Measurements from ENCODE around the gene PRKCSH.
"Not testable (repeated sequence)": the region's sequence is repeated elsewhere in the genome, so short reads cannot be mapped to it uniquely, and the experiment has no call there.

PRKCSH gene

GRCh38 chr19:11475343-11475742 is 39.9 kb downstream of the PRKCSH start:
- not testable (repeated sequence) for H3K27ac ChIP-seq (ENCODE audit: low read depth, low read length); H3K27me3 ChIP-seq (ENCODE audit: control insufficient read depth in 5 of 5, insufficient read depth in 4 of 5, low read length in 5 of 5)

DNA sequence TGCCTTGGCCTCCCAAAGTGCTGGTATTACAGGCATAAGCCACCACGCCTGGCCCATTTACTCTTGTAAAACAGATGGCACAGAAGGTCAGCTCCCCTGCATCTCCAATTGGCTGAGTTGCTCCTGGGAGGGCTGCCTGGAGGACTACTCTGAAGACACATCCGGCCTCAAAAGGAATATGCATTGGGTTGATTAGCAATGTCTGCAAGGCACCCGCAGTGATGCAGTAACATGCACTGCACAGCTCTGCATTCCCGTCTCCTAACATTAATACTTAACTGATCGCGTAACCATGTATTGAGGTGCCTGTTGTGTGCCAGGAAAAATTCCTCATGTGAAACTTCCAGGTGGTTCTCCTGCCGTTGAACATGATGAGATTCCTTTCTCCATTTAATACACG is 40.4 kb downstream of the PRKCSH start:
- no peaks in the 10 kb centered on the region for H3K36me3 ChIP-seq (ENCODE audit: control insufficient read depth in 5 of 5, insufficient read depth in 5 of 5, low read length in 5 of 5)
- peaks cover 0 to 8% (median 6%) of the 10 kb centered on the region in 5 donors for H3K27me3 ChIP-seq (ENCODE audit: control insufficient read depth in 5 of 5, insufficient read depth in 4 of 5, low read length in 5 of 5)

More at GRCh38 chr19:11475343-11475742, 39.9 kb downstream of the PRKCSH start:
- H3K9ac ChIP-seq (ENCODE audit: low read length in 5 of 5); H3K4me3 ChIP-seq (ENCODE audit: low read depth in 1 of 5, low read length in 5 of 5); H3K9me3 ChIP-seq (ENCODE audit: control insufficient read depth in 5 of 5, low read length in 5 of 5); H3K36me3 ChIP-seq (ENCODE audit: control insufficient read depth in 5 of 5, insufficient read depth in 5 of 5, low read length in 5 of 5); H3K4me1 ChIP-seq (ENCODE audit: control insufficient read depth in 5 of 5, insufficient read depth in 5 of 5, low read length in 5 of 5): not testable (repeated sequence)

DNA sequence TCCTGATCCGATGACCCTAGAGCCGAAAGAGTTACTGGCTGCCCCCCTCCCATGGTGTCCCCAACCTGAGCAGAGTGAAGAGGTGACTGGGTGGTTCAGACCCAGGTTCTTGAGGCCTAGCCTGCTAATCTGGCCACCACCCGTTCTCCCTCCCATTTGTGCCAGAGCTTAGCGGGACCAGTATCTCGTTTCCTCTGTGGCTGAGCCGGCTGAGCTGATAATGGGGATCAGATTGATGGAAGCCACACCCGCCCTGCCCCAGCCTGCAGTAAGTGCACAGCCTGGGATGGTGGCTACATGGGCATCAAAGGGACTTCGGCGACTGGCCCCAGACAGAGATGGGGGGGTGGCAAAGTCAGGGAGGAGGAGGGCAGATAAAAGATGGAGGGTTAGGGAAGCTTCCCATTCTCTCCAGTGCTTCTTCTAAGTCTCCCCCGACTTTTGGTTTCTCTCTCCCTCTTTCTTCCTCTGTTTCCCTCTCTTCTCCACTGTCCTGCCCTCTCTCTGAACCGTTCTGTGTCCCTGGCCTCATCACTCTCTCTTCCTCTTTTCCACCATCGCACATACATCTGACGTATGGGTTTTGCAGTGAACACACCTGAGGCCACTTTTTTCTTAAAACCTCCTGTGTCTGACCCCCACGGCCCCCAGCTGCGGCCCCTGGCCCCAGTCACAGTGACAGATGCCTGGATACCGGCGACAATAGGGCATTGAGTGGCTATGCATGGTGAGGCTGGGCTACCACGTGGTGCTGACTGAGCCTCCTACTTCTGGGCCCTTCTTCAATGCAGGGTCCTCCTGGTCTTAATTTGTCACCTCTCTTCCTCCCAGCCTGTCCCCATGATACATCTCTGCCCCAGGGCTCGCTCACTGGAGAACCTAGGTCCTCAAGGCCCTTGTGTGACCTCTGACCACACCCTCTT is 43.0 kb downstream of the PRKCSH start:
- Histone ChIP-seq H3K4me3 (ENCODE audit: low read depth in 1 of 5, low read length in 5 of 5) (no peak overlapping the region), H3K27ac (ENCODE audit: low read depth, low read length) (no peak overlapping the region), H3K4me1 (ENCODE audit: control insufficient read depth in 5 of 5, insufficient read depth in 5 of 5, low read length in 5 of 5) (peaks cover 0 to 27% (median 20%) of the 10 kb centered on the region in 5 donors), H3K9ac (ENCODE audit: low read length in 5 of 5) (no peak overlapping the region), H3K36me3 (ENCODE audit: control insufficient read depth in 5 of 5, insufficient read depth in 5 of 5, low read length in 5 of 5) (no peaks in the 10 kb centered on the region), H3K27me3 (ENCODE audit: control insufficient read depth in 5 of 5, insufficient read depth in 4 of 5, low read length in 5 of 5) (peaks cover 14 to 28% (median 26%) of the 10 kb centered on the region in 5 donors), H3K9me3 (ENCODE audit: control insufficient read depth in 5 of 5, low read length in 5 of 5) (no peaks in the 10 kb centered on the region)

More for the DNA sequence above, 40.4 kb downstream of the PRKCSH start:
- Histone ChIP-seq H3K4me1 (ENCODE audit: control insufficient read depth in 5 of 5, insufficient read depth in 5 of 5, low read length in 5 of 5) (peaks cover 0 to 8% (median 4%) of the 10 kb centered on the region in 5 donors), H3K4me3 (ENCODE audit: low read depth in 1 of 5, low read length in 5 of 5) (no peak overlapping the region), H3K27ac (ENCODE audit: low read depth, low read length) (no peak overlapping the region), H3K9ac (ENCODE audit: low read length in 5 of 5) (no peak overlapping the region), H3K9me3 (ENCODE audit: control insufficient read depth in 5 of 5, low read length in 5 of 5) (no peaks in the 10 kb centered on the region)

- Histone ChIP-seq H3K4me3 (ENCODE audit: low read depth in 1 of 5, low read length in 5 of 5) (no peak overlapping the region), H3K9ac (ENCODE audit: low read length in 5 of 5) (no peak overlapping the region), H3K27ac (ENCODE audit: low read depth, low read length) (no peak overlapping the region), H3K36me3 (ENCODE audit: control insufficient read depth in 5 of 5, insufficient read depth in 5 of 5, low read length in 5 of 5) (peaks cover 0 to 5% (median 0%) of the 10 kb centered on the region in 5 donors), H3K4me1 (ENCODE audit: control insufficient read depth in 5 of 5, insufficient read depth in 5 of 5, low read length in 5 of 5) (peaks cover 0 to 27% (median 20%) of the 10 kb centered on the region in 5 donors), H3K27me3 (ENCODE audit: control insufficient read depth in 5 of 5, insufficient read depth in 4 of 5, low read length in 5 of 5) (peaks cover 14 to 33% (median 26%) of the 10 kb centered on the region in 5 donors), H3K9me3 (ENCODE audit: control insufficient read depth in 5 of 5, low read length in 5 of 5) (no peaks in the 10 kb centered on the region)
Measured at GRCh38 chr19:11479090-11479897, 43.9 kb downstream of the PRKCSH start.

DNA sequence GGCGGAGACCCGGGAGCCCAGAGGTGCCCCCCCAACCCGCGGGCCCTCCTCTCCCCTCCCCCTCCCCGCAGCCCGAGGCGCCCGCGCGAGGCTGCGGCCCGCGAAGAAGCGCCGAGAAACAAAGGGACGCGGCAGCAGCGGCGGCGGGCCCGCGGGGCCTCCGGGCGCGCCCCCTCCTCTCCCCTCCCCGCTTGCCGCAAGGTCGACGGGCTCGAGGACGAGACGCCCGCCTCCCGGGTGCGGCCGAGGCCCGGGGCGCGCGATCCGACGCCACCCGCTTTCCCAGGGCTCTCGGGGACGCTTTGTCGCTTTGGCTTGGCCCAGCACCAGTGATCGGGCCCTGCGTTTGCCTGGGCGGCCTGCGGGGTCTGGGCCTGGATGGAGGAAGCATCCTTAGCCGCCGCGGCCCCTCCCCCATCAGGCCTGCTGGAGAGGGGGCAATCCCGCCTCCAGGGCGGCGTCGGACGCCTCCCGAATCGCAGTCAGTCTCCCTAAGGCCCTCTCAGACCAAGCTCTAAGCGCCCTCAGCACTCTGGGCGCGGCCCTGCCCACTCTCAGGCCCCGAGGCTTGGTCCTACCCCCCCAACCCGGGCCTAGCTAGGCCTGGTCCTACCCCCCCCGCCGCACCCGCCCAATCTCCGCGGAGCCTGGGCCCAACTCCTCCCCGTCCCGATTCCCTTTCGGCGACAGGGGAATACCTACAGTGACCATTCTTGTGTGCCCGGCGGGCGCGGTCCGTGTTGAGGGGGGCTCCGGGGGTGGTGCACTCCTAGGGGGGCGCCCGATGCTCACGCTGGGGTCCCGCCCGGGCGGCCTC is 44.7 kb downstream of the PRKCSH start:
- Histone ChIP-seq H3K36me3 (ENCODE audit: control insufficient read depth in 5 of 5, insufficient read depth in 5 of 5, low read length in 5 of 5) (peaks cover 0 to 5% (median 0%) of the 10 kb centered on the region in 5 donors), H3K27ac (ENCODE audit: low read depth, low read length) (no peak overlapping the region), H3K27me3 (ENCODE audit: control insufficient read depth in 5 of 5, insufficient read depth in 4 of 5, low read length in 5 of 5) (peaks cover 14 to 33% (median 26%) of the 10 kb centered on the region in 5 donors), H3K9ac (ENCODE audit: low read length in 5 of 5) (no peak overlapping the region), H3K4me1 (ENCODE audit: control insufficient read depth in 5 of 5, insufficient read depth in 5 of 5, low read length in 5 of 5) (peaks cover 0 to 27% (median 20%) of the 10 kb centered on the region in 5 donors), H3K4me3 (ENCODE audit: low read depth in 1 of 5, low read length in 5 of 5) (no peak overlapping the region), H3K9me3 (ENCODE audit: control insufficient read depth in 5 of 5, low read length in 5 of 5) (no peaks in the 10 kb centered on the region)

DNA sequence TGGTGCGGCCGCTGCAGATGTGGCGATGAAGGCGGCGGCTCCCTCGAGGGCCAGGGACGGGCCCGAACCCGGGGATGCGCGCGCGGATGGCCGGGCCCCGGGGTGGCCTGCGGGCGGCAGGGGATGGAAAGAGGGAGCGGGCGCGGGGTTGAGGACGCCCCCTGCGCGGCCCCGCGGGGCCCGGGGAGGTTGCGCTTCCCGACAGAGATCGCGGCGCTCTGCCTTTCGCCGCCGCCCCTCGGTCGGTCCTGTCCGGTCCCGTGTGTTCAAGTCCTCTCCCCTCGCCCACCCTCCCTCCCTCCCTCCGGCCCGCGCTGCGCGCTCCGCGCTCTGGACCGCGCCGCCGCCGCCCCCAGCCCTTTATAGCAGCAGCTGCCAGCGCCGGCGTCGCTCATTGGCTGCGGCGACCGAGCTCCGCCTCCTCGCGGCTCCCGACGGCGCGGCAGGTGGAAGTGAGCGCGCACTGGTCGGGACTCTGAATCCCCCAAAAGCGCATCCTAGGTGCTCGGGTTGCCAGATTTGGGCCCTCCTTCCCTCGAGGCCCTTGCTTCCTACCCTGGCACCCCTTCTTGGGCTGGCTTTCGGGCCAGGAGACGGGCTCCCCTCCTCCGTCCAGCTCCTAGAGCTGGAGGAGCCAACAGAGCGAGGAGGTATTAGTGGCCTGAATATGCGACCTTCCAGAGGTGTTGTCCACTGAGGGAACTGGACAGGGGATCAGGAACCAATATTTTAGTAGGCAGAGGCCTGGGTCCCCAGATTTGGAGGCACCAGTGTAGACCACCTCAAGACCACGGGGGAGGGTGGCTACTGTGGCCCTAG is 45.5 kb downstream of the PRKCSH start, which contains the start of gene ELAVL3:
TSS of gene ELAVL3 (minus strand) at position 332 of the 819 bp plus-strand sequence. CDS start 438 bp downstream, outside the sequence.
- Histone ChIP-seq H3K4me1 (ENCODE audit: control insufficient read depth in 5 of 5, insufficient read depth in 5 of 5, low read length in 5 of 5) (peaks cover 0 to 27% (median 20%) of the 10 kb centered on the region in 5 donors), H3K9me3 (ENCODE audit: control insufficient read depth in 5 of 5, low read length in 5 of 5) (no peaks in the 10 kb centered on the region), H3K27ac (ENCODE audit: low read depth, low read length) (no peak within 1 kb of the TSS), H3K9ac (ENCODE audit: low read length in 5 of 5) (no peak within 1 kb of the TSS), H3K27me3 (ENCODE audit: control insufficient read depth in 5 of 5, insufficient read depth in 4 of 5, low read length in 5 of 5) (peaks cover 14 to 33% (median 26%) of the 10 kb centered on the region in 5 donors), H3K36me3 (ENCODE audit: control insufficient read depth in 5 of 5, insufficient read depth in 5 of 5, low read length in 5 of 5) (peaks cover 0 to 5% (median 0%) of the 10 kb centered on the region in 5 donors), H3K4me3 (ENCODE audit: low read depth in 1 of 5, low read length in 5 of 5) (peak within 1 kb of the TSS in 1 of 5 donors; percentile 44)

- Histone ChIP-seq H3K36me3 (ENCODE audit: control insufficient read depth in 5 of 5, insufficient read depth in 5 of 5, low read length in 5 of 5) (peaks cover 0 to 12% (median 0%) of the 10 kb centered on the region in 5 donors), H3K27me3 (ENCODE audit: control insufficient read depth in 5 of 5, insufficient read depth in 4 of 5, low read length in 5 of 5) (peaks cover 14 to 33% (median 29%) of the 10 kb centered on the region in 5 donors), H3K9me3 (ENCODE audit: control insufficient read depth in 5 of 5, low read length in 5 of 5) (no peaks in the 10 kb centered on the region), H3K4me3 (ENCODE audit: low read depth in 1 of 5, low read length in 5 of 5) (peak overlapping the region in 3 of 5 donors; percentile 17 to 44 (median 29)), H3K4me1 (ENCODE audit: control insufficient read depth in 5 of 5, insufficient read depth in 5 of 5, low read length in 5 of 5) (peaks cover 0 to 27% (median 20%) of the 10 kb centered on the region in 5 donors), H3K9ac (ENCODE audit: low read length in 5 of 5) (no peak overlapping the region), H3K27ac (ENCODE audit: low read depth, low read length) (no peak overlapping the region)
Measured at GRCh38 chr19:11481534-11482383, 46.3 kb downstream of the PRKCSH start.

DNA sequence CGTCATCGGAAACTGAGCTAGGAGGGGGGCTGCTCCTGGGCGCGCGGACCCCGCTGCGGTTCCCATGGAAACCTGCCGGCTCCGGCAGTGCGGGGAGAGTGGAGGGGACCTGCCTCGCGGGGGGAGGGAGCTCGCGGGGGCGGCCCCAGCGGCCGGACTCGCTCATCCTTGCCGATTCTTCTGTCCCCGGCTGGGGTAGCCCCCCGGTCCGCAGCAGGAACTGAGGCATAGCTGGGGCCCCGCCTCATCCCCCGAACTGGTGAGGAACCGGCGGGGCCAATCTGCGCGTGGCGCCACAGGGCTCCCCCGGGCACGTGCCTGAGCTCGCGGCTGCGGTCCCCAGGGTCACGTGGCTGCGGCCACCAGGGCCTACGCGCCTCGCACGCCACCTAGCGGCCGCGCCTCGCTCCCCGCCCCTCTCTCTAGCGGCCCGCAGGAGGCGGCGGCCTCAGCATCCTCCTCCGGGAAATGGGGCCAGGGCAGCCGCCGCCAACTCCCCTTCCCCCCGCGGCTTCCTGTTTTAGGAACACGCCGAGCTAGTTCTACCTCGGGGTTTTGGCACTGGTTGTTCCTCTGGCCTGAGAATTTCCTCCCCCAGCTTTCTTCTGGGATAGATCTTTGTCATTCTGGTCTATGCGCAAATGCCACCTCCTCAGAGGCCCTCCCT is 47.1 kb downstream of the PRKCSH start:
- peaks cover 14 to 33% (median 29%) of the 10 kb centered on the region in 5 donors for H3K27me3 ChIP-seq (ENCODE audit: control insufficient read depth in 5 of 5, insufficient read depth in 4 of 5, low read length in 5 of 5)
- peak overlapping the region in 3 of 5 donors; percentile 17 to 44 (median 29) for H3K4me3 ChIP-seq (ENCODE audit: low read depth in 1 of 5, low read length in 5 of 5)
- H3K9ac ChIP-seq (ENCODE audit: low read length in 5 of 5): no peak overlapping the region
- H3K9me3 ChIP-seq (ENCODE audit: control insufficient read depth in 5 of 5, low read length in 5 of 5): no peaks in the 10 kb centered on the region
- peaks cover 0 to 19% (median 7%) of the 10 kb centered on the region in 5 donors for H3K36me3 ChIP-seq (ENCODE audit: control insufficient read depth in 5 of 5, insufficient read depth in 5 of 5, low read length in 5 of 5)
- H3K4me1 ChIP-seq (ENCODE audit: control insufficient read depth in 5 of 5, insufficient read depth in 5 of 5, low read length in 5 of 5): peaks cover 0 to 27% (median 20%) of the 10 kb centered on the region in 5 donors
- no peak overlapping the region for H3K27ac ChIP-seq (ENCODE audit: low read depth, low read length)
